ENCODE results near the gene KIAA0930. TPM values are rescaled to one million over a fixed set of nuclear protein-coding genes. Genes with fewer than 3 reads are reported as not detected.

Gene KIAA0930
- total and polyA plus RNA-seq, 2 experiments from 2014 or later: 15.0 to 78.6 TPM

- Mint-ChIP-seq H3K27ac (no peak overlapping the region), H3K4me3 (no peak overlapping the region; the same call in 2 of the 3 replicates), H3K36me3 (ENCODE audit: low read depth) (no peaks in the 10 kb centered on the region; the same call in 1 of the 3 replicates), H3K4me1 (peaks cover 23% of the 10 kb centered on the region), H3K9me3 (no peaks in the 10 kb centered on the region), H3K27me3 (ENCODE audit: insufficient read depth, low read depth, poor library complexity) (peaks cover 24% of the 10 kb centered on the region)
- no peak for DNase-seq (ENCODE audit: low spot score)
- Histone ChIP-seq H3K9me2 (ENCODE audit: insufficient read depth) (no peaks in the 10 kb centered on the region), H3K4me3 (0 out of 2 replicates have a peak overlapping the region, but pooled peaks have one; percentile 89), H2AFZ (no peak overlapping the region), H3K4me2 (no peak overlapping the region), H3F3A (replicated peaks; ENCODE audit: low read depth) (peaks cover 4% of the 10 kb centered on the region; the same call in 1 of the 2 replicates), H3K27me3 (ENCODE audit: insufficient read depth) (peaks cover 9% of the 10 kb centered on the region; the same call in 1 of the 2 replicates), H3K79me2 (replicated peaks; ENCODE audit: insufficient read depth) (peaks cover 43% of the 10 kb centered on the region), H3K36me3 (ENCODE audit: insufficient read depth) (no peaks in the 10 kb centered on the region), H3K4me1 (ENCODE audit: insufficient read depth) (peaks cover 10% of the 10 kb centered on the region), H4K20me1 (replicated peaks; ENCODE audit: insufficient read depth) (peaks cover 15% of the 10 kb centered on the region), H3K27ac (ENCODE audit: low read depth) (no peak overlapping the region; the same call in 1 of the 2 replicates)
- no peak for ATAC-seq
- TF ChIP-seq, protein P1, sequence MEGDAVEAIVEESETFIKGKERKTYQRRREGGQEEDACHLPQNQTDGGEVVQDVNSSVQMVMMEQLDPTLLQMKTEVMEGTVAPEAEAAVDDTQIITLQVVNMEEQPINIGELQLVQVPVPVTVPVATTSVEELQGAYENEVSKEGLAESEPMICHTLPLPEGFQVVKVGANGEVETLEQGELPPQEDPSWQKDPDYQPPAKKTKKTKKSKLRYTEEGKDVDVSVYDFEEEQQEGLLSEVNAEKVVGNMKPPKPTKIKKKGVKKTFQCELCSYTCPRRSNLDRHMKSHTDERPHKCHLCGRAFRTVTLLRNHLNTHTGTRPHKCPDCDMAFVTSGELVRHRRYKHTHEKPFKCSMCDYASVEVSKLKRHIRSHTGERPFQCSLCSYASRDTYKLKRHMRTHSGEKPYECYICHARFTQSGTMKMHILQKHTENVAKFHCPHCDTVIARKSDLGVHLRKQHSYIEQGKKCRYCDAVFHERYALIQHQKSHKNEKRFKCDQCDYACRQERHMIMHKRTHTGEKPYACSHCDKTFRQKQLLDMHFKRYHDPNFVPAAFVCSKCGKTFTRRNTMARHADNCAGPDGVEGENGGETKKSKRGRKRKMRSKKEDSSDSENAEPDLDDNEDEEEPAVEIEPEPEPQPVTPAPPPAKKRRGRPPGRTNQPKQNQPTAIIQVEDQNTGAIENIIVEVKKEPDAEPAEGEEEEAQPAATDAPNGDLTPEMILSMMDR (conservative IDR thresholded peaks at IDR 0.05; ENCODE audit: low read depth in 2 of 2): no peak
- TF ChIP-seq ZNF331 (CRISPR knock-in tag; IDR thresholded peaks at IDR 0.05; ENCODE audit: low read depth): no peak
- no peak for TF ChIP-seq REST (IDR thresholded peaks at IDR 0.05; ENCODE audit: unreplicated experiment)
- no peak for TF ChIP-seq EZH2phosphoT487 (IDR thresholded peaks at IDR 0.05; ENCODE audit: unreplicated experiment)
- no peak for TF ChIP-seq JUNB (IDR thresholded peaks at IDR 0.05; ENCODE audit: unreplicated experiment)
- no peak for TF ChIP-seq ETS1 (IDR thresholded peaks at IDR 0.05)
- no peak for TF ChIP-seq ZNF114 (CRISPR knock-in tag; IDR thresholded peaks at IDR 0.05)
- TF ChIP-seq EZH2 (IDR thresholded peaks at IDR 0.05; ENCODE audit: low read depth, unreplicated experiment): no peak
- TF ChIP-seq CREB1 (CRISPR knock-in tag; IDR thresholded peaks at IDR 0.05; ENCODE audit: low read depth): no peak
- TF ChIP-seq ZNF462 (CRISPR knock-in tag; IDR thresholded peaks at IDR 0.05): no peak
- no peak for TF ChIP-seq NANOG (IDR thresholded peaks at IDR 0.05; ENCODE audit: borderline replicate concordance)
- no peak for TF ChIP-seq POLR2AphosphoS5 (IDR thresholded peaks at IDR 0.05; ENCODE audit: low read depth)
- TF ChIP-seq STAT1 (IDR thresholded peaks at IDR 0.05; ENCODE audit: unreplicated experiment): no peak
Measured at GRCh38 chr22:45238076-45238956, 2.4 kb downstream of the KIAA0930 start.

Measured in GM23338 (cell line).